Jurkat, Clone E6-1 (cell line): ENCODE measurements around the gene HM13.
"Not testable (repeated sequence)": the region's sequence is repeated elsewhere in the genome, so short reads cannot be mapped to it uniquely, and the experiment has no call there.

Source experiments
- DNase-seq: peaks from one replicate; pipeline ENCODE4 v3.0.0-alpha.2; 2011; ENCODE audit warnings: low read depth, low spot score
- H3K4me3 ChIP-seq: 2 replicates; pipeline ENCODE4 v1.5.1; 2011; ENCODE audit warnings: mild to moderate bottlenecking, low read length, control low read depth, moderate library complexity

HM13 gene

GRCh38 chr20:31602779-31603441 lies 88.7 kb downstream of the HM13 start:
- peak; percentile 77 for DNase-seq
- H3K4me3 ChIP-seq: no peak overlapping the region

- peak; percentile 88 for DNase-seq
- H3K4me3 ChIP-seq: peak overlapping the region; percentile 79
Measured at GRCh38 chr20:31603822-31604566, 89.8 kb downstream of the HM13 start.

- DNase-seq: no peak
- H3K4me3 ChIP-seq: peak overlapping the region; percentile 79
Measured at GRCh38 chr20:31604567-31605030, 90.4 kb downstream of the HM13 start.

GRCh38 chr20:31605031-31605901 lies 91.0 kb downstream of the HM13 start, which contains the start of gene ID1:
ID1 (plus strand) TSS chr20:31605289; CDS start chr20:31605388, 99 bp downstream.
- H3K4me3 ChIP-seq: peak within 1 kb of the TSS; percentile 79
- peak; percentile 90 for DNase-seq

GRCh38 chr20:31605902-31606803 lies 91.9 kb downstream of the HM13 start:
- peak overlapping the region; percentile 79 for H3K4me3 ChIP-seq
- DNase-seq: no peak

- no peak overlapping the region for H3K4me3 ChIP-seq
- no peak for DNase-seq
Measured at GRCh38 chr20:31606804-31607639, 92.8 kb downstream of the HM13 start.

- no peak overlapping the region for H3K4me3 ChIP-seq
- DNase-seq: no peak
Measured at GRCh38 chr20:31607640-31608250, 93.5 kb downstream of the HM13 start.

GRCh38 chr20:31608251-31608945 lies 94.2 kb downstream of the HM13 start:
- no peak overlapping the region for H3K4me3 ChIP-seq
- no peak for DNase-seq

GRCh38 chr20:31612271-31612640 lies 98.0 kb downstream of the HM13 start:
- not testable (repeated sequence) for DNase-seq, H3K4me3 ChIP-seq

- DNase-seq: no peak
- no peak overlapping the region for H3K4me3 ChIP-seq
Measured at GRCh38 chr20:31615416-31615815, 101.2 kb downstream of the HM13 start.

GRCh38 chr20:31617432-31618104 lies 103.3 kb downstream of the HM13 start:
- no peak overlapping the region for H3K4me3 ChIP-seq
- DNase-seq: no peak
